Measurements from ENCODE around the gene PDGFA. TPM values are rescaled to one million over a fixed set of nuclear protein-coding genes. Genes with fewer than 3 reads are reported as not detected.

The PDGFA gene
- total RNA-seq, 4 donors from 2014 or later: 20.9 to 35.1 (median 33.6) TPM

GRCh38 chr7:490461-491291, 29.0 kb downstream of the PDGFA start:
- intact Hi-C loops (cut with DNase I; ENCODE audit: low total_unique reads): no loop called here
- TF ChIP-seq CTCF (IDR thresholded peaks at IDR 0.05): no peak
- no peak for TF ChIP-seq POLR2A (IDR thresholded peaks at IDR 0.05)
- H3K27me3 ChIP-seq: no peaks in the 10 kb centered on the region
- H3K9me3 ChIP-seq: no peaks in the 10 kb centered on the region
- DNase-seq: no peak
- H3K36me3 ChIP-seq: no peaks in the 10 kb centered on the region
- no peaks in the 10 kb centered on the region for H3K4me1 ChIP-seq
- no peak overlapping the region for H3K4me3 ChIP-seq
- no peak overlapping the region for H3K27ac ChIP-seq

GRCh38 chr7:489876-490275, 29.8 kb downstream of the PDGFA start:
- Histone ChIP-seq H3K27me3 (no peaks in the 10 kb centered on the region), H3K4me3 (no peak overlapping the region), H3K9me3 (no peaks in the 10 kb centered on the region), H3K27ac (no peak overlapping the region), H3K4me1 (no peaks in the 10 kb centered on the region), H3K36me3 (no peaks in the 10 kb centered on the region)
- intact Hi-C loops (cut with DNase I; ENCODE audit: low total_unique reads): no loop called here
- TF ChIP-seq CTCF (IDR thresholded peaks at IDR 0.05) (no peak), POLR2A (IDR thresholded peaks at IDR 0.05) (no peak)
- no peak for DNase-seq

- no peak for DNase-seq
- Histone ChIP-seq H3K27me3 (no peaks in the 10 kb centered on the region), H3K4me1 (no peaks in the 10 kb centered on the region), H3K4me3 (no peak overlapping the region), H3K36me3 (no peaks in the 10 kb centered on the region), H3K27ac (no peak overlapping the region), H3K9me3 (no peaks in the 10 kb centered on the region)
- intact Hi-C loops (cut with DNase I; ENCODE audit: low total_unique reads): no loop called here
- no peak for TF ChIP-seq POLR2A (IDR thresholded peaks at IDR 0.05)
- no peak for TF ChIP-seq CTCF (IDR thresholded peaks at IDR 0.05)
Observed at GRCh38 chr7:486216-486743, 33.4 kb downstream of the PDGFA start.

- H3K4me3 ChIP-seq: no peak overlapping the region
- intact Hi-C loops (cut with DNase I; ENCODE audit: low total_unique reads): no loop called here
- H3K36me3 ChIP-seq: no peaks in the 10 kb centered on the region
- no peak for DNase-seq
- H3K9me3 ChIP-seq: no peaks in the 10 kb centered on the region
- H3K27me3 ChIP-seq: no peaks in the 10 kb centered on the region
- no peak overlapping the region for H3K27ac ChIP-seq
- TF ChIP-seq POLR2A (IDR thresholded peaks at IDR 0.05) (no peak), CTCF (IDR thresholded peaks at IDR 0.05) (no peak)
- no peaks in the 10 kb centered on the region for H3K4me1 ChIP-seq
Observed at GRCh38 chr7:485188-486081, 34.2 kb downstream of the PDGFA start.
